OCI-LY3 (cell line): ENCODE results near the gene DACT1.

Experiments
- CTCF ChIP-seq: fragments of 200-600, 300-600 bp; sonication (generic); IDR thresholded peaks from 2 replicates; pipeline ENCODE4 v1.5.1; 2014; ENCODE audit warnings: antibody characterized with exemption, low read length, low read depth
- EZH2phosphoT487 ChIP-seq: fragments of 200-600 bp; shearing (Covaris generic); IDR thresholded peaks from 2 replicates; pipeline ENCODE4 v1.6.1; 2018; ENCODE audit warnings: antibody characterized with exemption, mixed run types, low read depth

DNA sequence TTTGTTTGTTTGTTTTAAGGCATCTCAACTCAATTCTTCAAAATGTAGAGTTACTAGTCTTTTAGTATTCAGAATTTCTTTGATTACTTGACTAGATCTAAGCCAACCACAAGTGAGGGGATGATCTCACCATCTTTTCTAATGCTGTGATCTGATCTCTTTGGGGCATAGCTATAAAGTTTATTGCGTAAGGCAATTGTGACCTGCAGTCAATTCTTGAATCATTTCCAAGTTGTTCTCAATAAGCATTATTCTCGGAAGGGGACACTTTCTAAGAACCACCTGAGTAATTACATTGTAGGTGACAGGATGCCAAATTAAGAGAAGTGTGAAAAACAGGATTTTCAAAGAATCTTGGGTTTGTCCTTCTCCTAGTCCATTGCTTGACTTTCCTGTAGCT lies 13.1 kb downstream of the DACT1 start:
- TF ChIP-seq EZH2phosphoT487, result no peak
- TF ChIP-seq CTCF, result no peak
